IPS DF 4.7 (cell line): ENCODE results near the gene LMBR1.
"Not testable (repeated sequence)": the region's sequence is repeated elsewhere in the genome, so short reads cannot be mapped to it uniquely, and the experiment has no call there.

Source experiments
- DNase-seq: peaks from one replicate; pipeline ENCODE4 v3.0.0-alpha.2; 2013; ENCODE audit warnings: low spot score; ENCODE audit errors: extremely low read depth

Gene LMBR1

GRCh38 chr7:156892821-156893706, at the start of gene LMBR1:
LMBR1 (minus strand) TSS chr7:156893183; CDS start chr7:156892993, 190 bp downstream.
- peak; percentile 46 for DNase-seq

- DNase-seq: no peak
These were observed 49.7 kb upstream of the LMBR1 start for GRCh38 chr7:156942708-156943090.

GRCh38 chr7:156941393-156942182, 48.6 kb upstream of the LMBR1 start:
- no peak for DNase-seq

GRCh38 chr7:156940421-156941122, 47.6 kb upstream of the LMBR1 start:
- DNase-seq: no peak

- not testable (repeated sequence) for DNase-seq
These were observed 43.8 kb upstream of the LMBR1 start for GRCh38 chr7:156936766-156937165.

- no peak for DNase-seq
These were observed 42.3 kb upstream of the LMBR1 start for GRCh38 chr7:156935250-156935649.

GRCh38 chr7:156932006-156932405, 39.0 kb upstream of the LMBR1 start:
- no peak for DNase-seq

GRCh38 chr7:156929789-156930539, 37.0 kb upstream of the LMBR1 start:
- no peak for DNase-seq

- DNase-seq: no peak
These were observed 35.4 kb upstream of the LMBR1 start for GRCh38 chr7:156928406-156928747.

GRCh38 chr7:156927571-156928405, 34.8 kb upstream of the LMBR1 start:
- DNase-seq: no peak

- not testable (repeated sequence) for DNase-seq
These were observed 32.8 kb upstream of the LMBR1 start for GRCh38 chr7:156925821-156926220.

GRCh38 chr7:156922304-156922703, 29.3 kb upstream of the LMBR1 start:
- DNase-seq: not testable (repeated sequence)

- DNase-seq: not testable (repeated sequence)
These were observed 27.7 kb upstream of the LMBR1 start for GRCh38 chr7:156920487-156921373.

- DNase-seq: no peak
These were observed 27.1 kb upstream of the LMBR1 start for GRCh38 chr7:156920076-156920475.

GRCh38 chr7:156919132-156919713, 26.2 kb upstream of the LMBR1 start:
- no peak for DNase-seq

GRCh38 chr7:156918635-156919034, 25.7 kb upstream of the LMBR1 start:
- DNase-seq: no peak

- DNase-seq: not testable (repeated sequence)
These were observed 16.7 kb upstream of the LMBR1 start for GRCh38 chr7:156909574-156910252.

GRCh38 chr7:156907656-156908055, 14.7 kb upstream of the LMBR1 start:
- DNase-seq: no peak
